GM13976 (cell line): ENCODE results near the gene LCK.
"Not testable (repeated sequence)": the region's sequence is repeated elsewhere in the genome, so short reads cannot be mapped to it uniquely, and the experiment has no call there.

Experiments
- DNase-seq: peaks from one replicate; pipeline ENCODE4 v3.0.0; 2012; ENCODE audit warnings: low spot score
- in situ Hi-C: fragments of 300-500 bp; cut with MboI; formaldehyde crosslinking; loops from one replicate; pipeline ENCODE4 v1.12.0; 2022; ENCODE audit warnings: low sequenced_read_pairs, mixed read lengths, inconsistent platforms; ENCODE audit not compliant: unreplicated experiment
- TF ChIP-seq, protein P1 (sequence below): IDR thresholded peaks from 2 replicates; pipeline ENCODE4 v1.5.1; 2012; ENCODE audit warnings: borderline replicate concordance, mild to moderate bottlenecking; ENCODE audit not compliant: insufficient read depth; ENCODE audit errors: extremely low read depth, missing control alignments, control extremely low read depth

Gene LCK

DNA sequence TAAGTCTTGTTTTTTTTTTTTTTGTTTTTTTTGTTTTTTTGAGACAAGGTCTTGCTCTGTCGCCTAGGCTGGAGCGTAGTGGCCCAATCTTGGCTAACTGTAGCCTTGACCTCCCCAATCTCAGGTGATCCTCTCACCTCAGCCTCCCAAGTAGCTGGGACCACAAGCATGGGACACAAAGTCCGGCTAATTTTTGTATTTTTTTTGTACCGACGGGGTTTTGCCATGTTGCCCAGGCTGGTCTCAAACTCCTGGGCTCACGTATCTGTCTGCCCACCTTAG lies 6.1 kb downstream of the LCK start:
- in situ Hi-C loops: no loop called here
- no peak for DNase-seq
- TF ChIP-seq, protein P1, sequence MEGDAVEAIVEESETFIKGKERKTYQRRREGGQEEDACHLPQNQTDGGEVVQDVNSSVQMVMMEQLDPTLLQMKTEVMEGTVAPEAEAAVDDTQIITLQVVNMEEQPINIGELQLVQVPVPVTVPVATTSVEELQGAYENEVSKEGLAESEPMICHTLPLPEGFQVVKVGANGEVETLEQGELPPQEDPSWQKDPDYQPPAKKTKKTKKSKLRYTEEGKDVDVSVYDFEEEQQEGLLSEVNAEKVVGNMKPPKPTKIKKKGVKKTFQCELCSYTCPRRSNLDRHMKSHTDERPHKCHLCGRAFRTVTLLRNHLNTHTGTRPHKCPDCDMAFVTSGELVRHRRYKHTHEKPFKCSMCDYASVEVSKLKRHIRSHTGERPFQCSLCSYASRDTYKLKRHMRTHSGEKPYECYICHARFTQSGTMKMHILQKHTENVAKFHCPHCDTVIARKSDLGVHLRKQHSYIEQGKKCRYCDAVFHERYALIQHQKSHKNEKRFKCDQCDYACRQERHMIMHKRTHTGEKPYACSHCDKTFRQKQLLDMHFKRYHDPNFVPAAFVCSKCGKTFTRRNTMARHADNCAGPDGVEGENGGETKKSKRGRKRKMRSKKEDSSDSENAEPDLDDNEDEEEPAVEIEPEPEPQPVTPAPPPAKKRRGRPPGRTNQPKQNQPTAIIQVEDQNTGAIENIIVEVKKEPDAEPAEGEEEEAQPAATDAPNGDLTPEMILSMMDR: no peak

GRCh38 chr1:32263236-32263593 lies 12.2 kb downstream of the LCK start:
- DNase-seq, in situ Hi-C loops: not testable (repeated sequence)

- in situ Hi-C loops: no loop called here
- DNase-seq: no peak
- TF ChIP-seq, protein P1: no peak
Observed at GRCh38 chr1:32263744-32264143, 12.7 kb downstream of the LCK start.

GRCh38 chr1:32265846-32266245 lies 14.8 kb downstream of the LCK start:
- DNase-seq: no peak
- TF ChIP-seq, protein P1: no peak
- in situ Hi-C loops: no loop called here

- in situ Hi-C loops: no loop called here
- DNase-seq: no peak
- TF ChIP-seq, protein P1: no peak
Observed at GRCh38 chr1:32266921-32267591, 16.0 kb downstream of the LCK start.

GRCh38 chr1:32269744-32270143 lies 18.7 kb downstream of the LCK start:
- DNase-seq: no peak
- in situ Hi-C loops: no loop called here
- TF ChIP-seq, protein P1: no peak

DNA sequence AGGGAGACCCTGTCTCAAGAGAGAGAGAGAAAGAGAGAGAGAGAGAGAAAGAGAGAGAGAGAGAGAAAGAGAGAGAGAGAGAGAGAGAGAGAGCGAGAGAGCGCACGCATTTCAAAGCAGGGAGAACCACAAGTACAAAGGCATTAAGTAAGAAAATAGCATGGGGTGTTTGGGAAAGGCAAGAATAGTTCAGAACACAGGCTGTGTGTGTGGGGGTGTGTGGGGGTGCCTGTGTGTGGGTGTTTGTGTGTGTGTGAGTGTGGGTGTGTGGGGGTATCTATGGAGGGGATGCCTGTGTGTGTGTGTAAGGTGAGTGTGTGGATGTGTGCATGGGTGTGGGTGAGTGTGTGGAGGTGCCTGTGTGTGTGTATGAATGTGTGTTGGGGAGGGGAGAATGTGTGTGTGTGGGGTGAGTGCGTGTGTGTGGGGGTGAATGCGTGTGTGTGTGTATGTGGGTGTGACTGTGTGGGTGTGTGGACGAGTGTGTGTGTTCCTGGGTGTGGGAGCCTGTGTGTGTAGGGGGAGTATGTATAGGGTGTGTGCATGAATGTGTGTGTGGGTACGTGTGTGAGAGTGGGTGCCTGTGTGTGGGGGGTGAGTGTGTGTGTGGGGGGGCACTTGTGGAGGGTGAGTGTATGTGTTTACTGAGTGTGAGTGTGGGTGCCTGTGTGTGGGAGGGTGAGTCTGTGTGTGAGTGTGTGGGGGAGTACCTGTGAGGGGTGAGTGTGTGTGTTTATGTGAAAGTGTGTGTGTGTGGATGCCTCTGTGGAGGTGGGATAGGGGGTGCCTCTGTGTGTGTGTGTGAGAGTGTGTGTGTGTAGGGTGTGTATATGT lies 21.7 kb downstream of the LCK start:
- DNase-seq: no peak
- TF ChIP-seq, protein P1: no peak
- in situ Hi-C loops: no loop called here
